H1 (cell line): ENCODE results near the gene DENND4B. TPM values are rescaled to one million over a fixed set of nuclear protein-coding genes. Genes with fewer than 3 reads are reported as not detected.
A peak's percentile ranks its signal among the peaks of the same experiment; 100 is the strongest.

Source experiments
- CHD7 ChIP-seq: fragments of 300-600 bp; sonication (generic); IDR thresholded peaks from 2 replicates; pipeline ENCODE4 v1.7.1; 2012; ENCODE audit warnings: low read length, moderate library complexity, mild to moderate bottlenecking, inconsistent platforms; ENCODE audit not compliant: insufficient replicate concordance
- CTCF ChIP-seq, 3 experiments: IDR thresholded peaks; 1 replicate in 2 of 3; 2 replicates in 1 of 3; pipeline versions ENCODE4 v1.5.1 to v1.6.1; 2011; ENCODE audit warnings: low read length in 3 of 3, mild to moderate bottlenecking in 3 of 3, inconsistent platforms in 2 of 3, low read depth in 1 of 3, moderate library complexity in 1 of 3; ENCODE audit not compliant: insufficient read depth in 1 of 3; ENCODE audit errors: control extremely low read depth in 1 of 3
- RAD21 ChIP-seq, 2 experiments: IDR thresholded peaks in 1 of 2; conservative IDR thresholded peaks in 1 of 2; 2 replicates each; pipeline ENCODE4 v1.6.1; 2011; ENCODE audit warnings: low read depth in 2 of 2, low read length in 2 of 2, improper control_type of control experiment in 1 of 2, inconsistent platforms in 1 of 2, mild to moderate bottlenecking in 1 of 2, moderate library complexity in 1 of 2
- SAP30 ChIP-seq: fragments of 300-600 bp; sonication (generic); IDR thresholded peaks from 2 replicates; pipeline ENCODE4 v1.7.1; 2012; ENCODE audit warnings: low read length, moderate library complexity, mild to moderate bottlenecking, inconsistent platforms; ENCODE audit not compliant: insufficient read depth, insufficient replicate concordance
- SIRT6 ChIP-seq: IDR thresholded peaks from one replicate; pipeline ENCODE4 v1.7.1; 2012; ENCODE audit warnings: low read length, inconsistent platforms
- TAF1 ChIP-seq: IDR thresholded peaks from 2 replicates; pipeline ENCODE4 v1.6.1; 2011; ENCODE audit warnings: mild to moderate bottlenecking, low read depth, low read length
- polyA plus RNA-seq, 7 experiments: library from polyadenylated mRNA; depleted of rRNA in 3 of 7; stranded (reverse) in 5 of 7; unstranded in 2 of 7; fragments of >200 nt in 5 of 7; fragments of 200-250 nt in 2 of 7; gene quantifications; 1 replicate in 5 of 7; 2 replicates in 1 of 7; 4 replicates in 1 of 7; pipeline versions ENCODE4 v1.2.1 to v1.2.3, GENCODE V29; 2011 to 2013; ENCODE audit warnings: missing spikeins in 2 of 7, mixed read lengths in 2 of 7
- total RNA-seq: library from RNA; stranded (reverse); fragmentation: NEBNext Ultra II Directional; extraction: Animal tissue kit (Norgen Biotek cat#: 25700); gene quantifications from 2 replicates; pipeline ENCODE4 v1.2.1, GENCODE V29; 2021

DENND4B gene
- total and polyA plus RNA-seq, 2 of the 8 experiments (the other 6 are each of a cell fraction or from before 2014, with no cell fraction given) = 45.6 to 61.1 TPM

- 0 out of 4 replicates have a peak, but pooled peaks of 1 of the 2 experiments have one; percentile 11 for TF ChIP-seq RAD21 (IDR thresholded peaks at IDR 0.05 in 1 of 2, conservative IDR thresholded peaks at IDR 0.05 in 1 of 2; ENCODE audit: low read depth in 2 of 2, low read length in 2 of 2)
- TF ChIP-seq SIRT6 = no peak
- TF ChIP-seq CTCF (IDR thresholded peaks at IDR 0.05; ENCODE audit: control extremely low read depth in 1 of 3, insufficient read depth in 1 of 3, low read depth in 1 of 3, low read length in 3 of 3) = peak; percentile 33 to 52 (median 42)
- TF ChIP-seq TAF1 = peak; percentile 41; the same call in 1 of the 2 replicates
- peak; percentile 46 for TF ChIP-seq SAP30
- TF ChIP-seq CHD7 = no peak
These were observed 24.2 kb downstream of the DENND4B start (continued) for GRCh38 chr1:153922076-153922971.
